B cell (primary cell): ENCODE measurements around the gene PPIL1. TPM values are rescaled to one million over a fixed set of nuclear protein-coding genes. Genes with fewer than 3 reads are reported as not detected.

ENCODE experiments used
- ATAC-seq: fragments of 200-7000 bp; cut with Tn5 transposase; one replicate; pipeline ENCODE4 v1.10.0; 2021; ENCODE audit warnings: low read depth, mild to moderate bottlenecking, moderate number of reproducible peaks, moderate library complexity
- CTCF ChIA-PET: fragments of 350-600 bp; sonication (Branson Sonifier 250); formaldehyde crosslinking; loops from one replicate; lab custom pipeline; 2021; ENCODE audit warnings: antibody characterized with exemption, inconsistent platforms; lab: Charles Lee
- POLR2A ChIA-PET: fragments of 350-600 bp; sonication (Branson Sonifier 250); formaldehyde crosslinking; loops from one replicate; lab custom pipeline; 2021; ENCODE audit warnings: antibody characterized with exemption; lab: Charles Lee
- DNase-seq: peaks from one replicate; pipeline ENCODE4 v3.0.0; 2013
- H2AFZ ChIP-seq: 2 replicates; pipeline ENCODE4 v1.6.1; 2012; ENCODE audit warnings: mild to moderate bottlenecking, low read depth, low read length; ENCODE audit not compliant: insufficient read depth, poor library complexity, severe bottlenecking
- H3K27ac ChIP-seq, 2 donors: 1 replicate in 1 of 2; 2 replicates in 1 of 2; pipeline ENCODE4 v1.5.1; 2012 to 2013; ENCODE audit warnings: low read length in 2 of 2, mild to moderate bottlenecking in 2 of 2, moderate library complexity in 1 of 2
- H3K27me3 ChIP-seq, 4 experiments: fragments of 200-600 bp in 1 of 4; sonication (generic) in 1 of 4; replicated peaks in 1 of 4; 1 replicate in 2 of 4; 2 replicates in 2 of 4; pipeline versions ENCODE4 v1.6.1 to v1.7.0; 2013 to 2016; ENCODE audit warnings: low read length in 3 of 4, mild to moderate bottlenecking in 2 of 4, mixed read lengths in 1 of 4, moderate library complexity in 1 of 4; ENCODE audit not compliant: insufficient read depth in 4 of 4, control insufficient read depth in 3 of 4; ENCODE audit errors: control extremely low read depth in 1 of 4
- H3K36me3 ChIP-seq, 2 experiments: replicated peaks in 1 of 2; 1 replicate in 1 of 2; 2 replicates in 1 of 2; pipeline versions ENCODE4 v1.6.1 to v1.7.1; 2013; ENCODE audit warnings: low read length in 1 of 2; ENCODE audit not compliant: insufficient read depth in 2 of 2, control insufficient read depth in 1 of 2; ENCODE audit errors: control extremely low read depth in 1 of 2, extremely low read depth in 1 of 2
- H3K4me1 ChIP-seq, 2 donors: fragments of 200-600 bp in 1 of 2; sonication (generic) in 1 of 2; 1 replicate in 1 of 2; 2 replicates in 1 of 2; pipeline versions ENCODE4 v1.5.1 to v1.6.1; 2013 to 2017; ENCODE audit warnings: low read length in 2 of 2; ENCODE audit not compliant: control insufficient read depth in 2 of 2, insufficient read depth in 2 of 2
- H3K4me2 ChIP-seq: replicated peaks from 2 replicates; pipeline ENCODE3; 2012; ENCODE audit warnings: mild to moderate bottlenecking, low read depth, low read length; ENCODE audit not compliant: poor library complexity, severe bottlenecking
- H3K4me3 ChIP-seq, 5 experiments: fragments of 200-600 bp in 1 of 5; sonication (generic) in 1 of 5; 1 replicate in 3 of 5; 2 replicates in 2 of 5; pipeline versions ENCODE4 v1.5.1 to v1.7.0; 2011 to 2016; ENCODE audit warnings: low read length in 4 of 5, mild to moderate bottlenecking in 4 of 5, low read depth in 2 of 5, control low read depth in 1 of 5, moderate library complexity in 1 of 5; ENCODE audit not compliant: insufficient read depth in 1 of 5; ENCODE audit errors: control extremely low read depth in 1 of 5, extremely low read depth in 1 of 5
- H3K79me2 ChIP-seq: fragments of 200-600 bp; sonication (generic); one replicate; pipeline ENCODE4 v1.6.0; 2016; ENCODE audit warnings: low read length; ENCODE audit not compliant: control insufficient read depth, insufficient read depth
- H3K9ac ChIP-seq: fragments of 200-600 bp; sonication (generic); 2 replicates; pipeline ENCODE4 v1.6.1; 2017; ENCODE audit warnings: mild to moderate bottlenecking, low read length, moderate library complexity
- H3K9me3 ChIP-seq, 3 donors: one replicate each; pipeline versions ENCODE4 v1.6.1 to v1.7.1; 2013; ENCODE audit warnings: low read length in 2 of 3; ENCODE audit not compliant: control insufficient read depth in 2 of 3, insufficient read depth in 1 of 3; ENCODE audit errors: control extremely low read depth in 1 of 3
- H4K20me1 ChIP-seq: 2 replicates; pipeline ENCODE4 v1.6.0; 2012; ENCODE audit warnings: mild to moderate bottlenecking, low read length; ENCODE audit not compliant: insufficient read depth, control insufficient read depth, poor library complexity, severe bottlenecking
- H3K27ac Mint-ChIP-seq: one replicate; pipeline ENCODE4 v1.8.0; 2021; ENCODE audit warnings: mixed read lengths
- H3K27me3 Mint-ChIP-seq: one replicate; pipeline ENCODE4 v1.8.0; 2021; ENCODE audit warnings: mixed read lengths
- H3K4me1 Mint-ChIP-seq: one replicate; pipeline ENCODE4 v1.8.0; 2021; ENCODE audit warnings: mixed read lengths
- H3K4me3 Mint-ChIP-seq: one replicate; pipeline ENCODE4 v1.8.0; 2021; ENCODE audit warnings: mixed read lengths
- H3K9me3 Mint-ChIP-seq: one replicate; pipeline ENCODE4 v1.8.0; 2022; ENCODE audit warnings: mixed read lengths; ENCODE audit not compliant: insufficient read depth
- EZH2 ChIP-seq: IDR thresholded peaks from 2 replicates; pipeline ENCODE4 v1.6.1; 2012; ENCODE audit warnings: borderline replicate concordance, low read depth, mild to moderate bottlenecking, moderate library complexity, low read length; ENCODE audit not compliant: insufficient read depth, poor library complexity, severe bottlenecking
- WGBS: methylation state at CpG from one replicate; pipeline ENCODE4 v1.1.5; 2013; ENCODE audit warnings: missing lambda C conversion rate; ENCODE audit not compliant: insufficient coverage; 5-methylcytosine and 5-hydroxymethylcytosine counted together
- intact Hi-C: fragments of 100-400 bp; cut with micrococcal nuclease; formaldehyde crosslinking; loops from one replicate; pipeline ENCODE4 v1.10.0; 2022
- polyA plus RNA-seq: library from polyadenylated mRNA; depleted of rRNA; stranded (reverse); fragments of >200 nt; gene quantifications from 2 replicates; pipeline ENCODE4 v1.2.3, GENCODE V29; 2012
- total RNA-seq, 2 donors: library from RNA; stranded (reverse); fragments of 120-200 nt in 1 of 2; gene quantifications; 1 replicate in 1 of 2; 2 replicates in 1 of 2; pipeline versions ENCODE4 v1.2.3 to v1.2.4, GENCODE V29; 2013 to 2022
- TF ChIP-seq, protein P1 (sequence below): fragments of 200-600 bp; IDR thresholded peaks from one replicate; pipeline ENCODE4 v1.8.0; 2022; ENCODE audit warnings: antibody characterized with exemption, mild to moderate bottlenecking

Gene PPIL1
- total and polyA plus RNA-seq, 2 donors (not counting 1 experiment from before 2014, with no cell fraction given) = 2.9 to 7.0 TPM

DNA sequence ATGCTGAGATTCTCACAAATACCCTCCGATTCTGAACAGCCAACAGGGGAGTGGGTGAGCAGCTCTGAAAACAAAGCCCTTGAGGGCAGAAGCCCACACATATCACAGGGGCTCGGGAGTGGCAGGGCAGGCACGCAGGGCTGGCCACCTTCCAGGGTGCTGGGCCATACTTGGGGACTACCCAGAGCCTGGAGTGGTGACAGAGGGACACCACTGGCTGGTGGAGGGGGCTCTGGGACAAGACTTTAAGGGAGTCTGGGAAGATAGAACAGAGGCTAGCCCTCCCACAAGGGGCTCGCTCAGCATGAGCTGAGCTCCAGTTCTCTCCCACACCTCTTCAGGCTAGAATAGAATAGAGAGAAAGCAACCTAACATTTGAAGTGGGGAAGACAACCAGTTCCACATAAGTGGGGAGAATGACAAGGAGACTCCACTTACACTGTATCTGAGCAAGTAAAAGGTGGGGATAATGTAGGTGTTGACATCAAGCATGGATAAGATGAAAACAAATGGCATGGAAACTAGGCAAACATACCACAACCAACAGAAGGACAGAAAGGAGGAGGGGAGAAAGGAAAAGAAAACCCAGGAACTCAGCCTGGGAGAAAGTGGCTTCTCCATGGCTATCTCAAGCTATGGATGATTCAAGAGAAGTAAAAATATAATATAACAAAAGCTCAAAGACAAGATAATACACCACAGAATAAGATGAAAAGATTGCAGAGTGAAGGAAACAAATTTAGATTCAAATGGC lies 7.0 kb downstream of the PPIL1 start:
- H3K27ac ChIP-seq = no peak overlapping the region
- ChIA-PET POLR2A (no interaction called here), CTCF (interaction anchor here (1.1 to 2.6 kb wide), 2 partner anchors 16 to 150 kb away, joined by 3 to 7 read pairs; no protein-coding TSS in a partner anchor)
- Mint-ChIP-seq H3K9me3 (no peaks in the 10 kb centered on the region), H3K4me3 (no peak overlapping the region), H3K27me3 (no peaks in the 10 kb centered on the region), H3K4me1 (peaks cover 13% of the 10 kb centered on the region), H3K27ac (no peak overlapping the region)
- peaks cover 79% of the 10 kb centered on the region for H3K79me2 ChIP-seq
- DNase-seq (no peak), ATAC-seq (no peak)
- no peaks in the 10 kb centered on the region for H3K9me3 ChIP-seq
- H3K9ac ChIP-seq = no peak overlapping the region
- intact Hi-C loops = no loop called here
- TF ChIP-seq, protein P1, sequence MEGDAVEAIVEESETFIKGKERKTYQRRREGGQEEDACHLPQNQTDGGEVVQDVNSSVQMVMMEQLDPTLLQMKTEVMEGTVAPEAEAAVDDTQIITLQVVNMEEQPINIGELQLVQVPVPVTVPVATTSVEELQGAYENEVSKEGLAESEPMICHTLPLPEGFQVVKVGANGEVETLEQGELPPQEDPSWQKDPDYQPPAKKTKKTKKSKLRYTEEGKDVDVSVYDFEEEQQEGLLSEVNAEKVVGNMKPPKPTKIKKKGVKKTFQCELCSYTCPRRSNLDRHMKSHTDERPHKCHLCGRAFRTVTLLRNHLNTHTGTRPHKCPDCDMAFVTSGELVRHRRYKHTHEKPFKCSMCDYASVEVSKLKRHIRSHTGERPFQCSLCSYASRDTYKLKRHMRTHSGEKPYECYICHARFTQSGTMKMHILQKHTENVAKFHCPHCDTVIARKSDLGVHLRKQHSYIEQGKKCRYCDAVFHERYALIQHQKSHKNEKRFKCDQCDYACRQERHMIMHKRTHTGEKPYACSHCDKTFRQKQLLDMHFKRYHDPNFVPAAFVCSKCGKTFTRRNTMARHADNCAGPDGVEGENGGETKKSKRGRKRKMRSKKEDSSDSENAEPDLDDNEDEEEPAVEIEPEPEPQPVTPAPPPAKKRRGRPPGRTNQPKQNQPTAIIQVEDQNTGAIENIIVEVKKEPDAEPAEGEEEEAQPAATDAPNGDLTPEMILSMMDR = no peak
- no peak for TF ChIP-seq EZH2
- H3K4me3 ChIP-seq = no peak overlapping the region
- WGBS = 90% methylated on average over 3 of the region's 4 CpGs
- no peak overlapping the region for H3K4me2 ChIP-seq
- no peaks in the 10 kb centered on the region for H3K27me3 ChIP-seq
- H4K20me1 ChIP-seq = peaks cover 6% of the 10 kb centered on the region
- no peaks in the 10 kb centered on the region for H3K4me1 ChIP-seq
- H2AFZ ChIP-seq = no peak overlapping the region
- peaks cover 8 to 62% of the 10 kb centered on the region in 2 experiments for H3K36me3 ChIP-seq

DNA sequence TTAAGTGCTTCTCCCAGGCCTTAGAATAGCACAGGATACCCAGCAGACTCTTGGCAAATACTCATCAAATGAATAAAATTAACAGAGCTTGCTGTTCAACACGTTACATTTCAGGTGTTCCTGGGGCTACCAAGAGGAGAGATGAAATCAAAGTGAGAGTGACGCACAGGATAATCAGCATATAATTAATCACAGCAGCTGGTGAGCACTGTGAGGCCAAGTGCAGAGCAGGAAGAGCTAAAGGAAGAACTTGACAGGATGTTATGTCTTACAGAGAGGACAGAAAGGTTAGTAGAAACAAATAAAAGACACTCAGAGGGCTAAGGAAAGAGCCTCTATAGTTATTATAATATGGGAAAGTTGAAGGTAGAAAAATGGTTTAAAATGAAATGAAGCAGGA lies 8.8 kb downstream of the PPIL1 start:
- H3K4me3 ChIP-seq = no peak overlapping the region
- peaks cover 75% of the 10 kb centered on the region for H3K79me2 ChIP-seq
- H3K27ac ChIP-seq = no peak overlapping the region
- peaks cover 6% of the 10 kb centered on the region for H4K20me1 ChIP-seq
- H2AFZ ChIP-seq = no peak overlapping the region
- Mint-ChIP-seq H3K27ac (no peak overlapping the region), H3K4me3 (no peak overlapping the region), H3K9me3 (no peaks in the 10 kb centered on the region), H3K27me3 (no peaks in the 10 kb centered on the region), H3K4me1 (peaks cover 9% of the 10 kb centered on the region)
- POLR2A ChIA-PET = no interaction called here
- no peak for TF ChIP-seq EZH2
- TF ChIP-seq, protein P1 = no peak
- ATAC-seq = no peak
- no CpG with 5 or more reads among the region's 2 CpGs for WGBS
- intact Hi-C loops = no loop called here
- no peaks in the 10 kb centered on the region for H3K27me3 ChIP-seq
- no peak overlapping the region for H3K9ac ChIP-seq
- no peaks in the 10 kb centered on the region for H3K9me3 ChIP-seq
- DNase-seq = no peak
- H3K4me1 ChIP-seq = no peaks in the 10 kb centered on the region
- peaks cover 2 to 63% of the 10 kb centered on the region in 2 experiments for H3K36me3 ChIP-seq
- H3K4me2 ChIP-seq = no peak overlapping the region
- CTCF ChIA-PET = interaction anchor here (0.8 kb wide), 1 partner anchor 17 kb away, joined by 3 read pairs; no protein-coding TSS in a partner anchor
